ENCODE results near the gene PCTP. TPM values are rescaled to one million over a fixed set of nuclear protein-coding genes. Genes with fewer than 3 reads are reported as not detected.

Gene PCTP
- total and polyA plus RNA-seq, 12 donors: 7.2 to 31.7 (median 13.1) TPM

DNA sequence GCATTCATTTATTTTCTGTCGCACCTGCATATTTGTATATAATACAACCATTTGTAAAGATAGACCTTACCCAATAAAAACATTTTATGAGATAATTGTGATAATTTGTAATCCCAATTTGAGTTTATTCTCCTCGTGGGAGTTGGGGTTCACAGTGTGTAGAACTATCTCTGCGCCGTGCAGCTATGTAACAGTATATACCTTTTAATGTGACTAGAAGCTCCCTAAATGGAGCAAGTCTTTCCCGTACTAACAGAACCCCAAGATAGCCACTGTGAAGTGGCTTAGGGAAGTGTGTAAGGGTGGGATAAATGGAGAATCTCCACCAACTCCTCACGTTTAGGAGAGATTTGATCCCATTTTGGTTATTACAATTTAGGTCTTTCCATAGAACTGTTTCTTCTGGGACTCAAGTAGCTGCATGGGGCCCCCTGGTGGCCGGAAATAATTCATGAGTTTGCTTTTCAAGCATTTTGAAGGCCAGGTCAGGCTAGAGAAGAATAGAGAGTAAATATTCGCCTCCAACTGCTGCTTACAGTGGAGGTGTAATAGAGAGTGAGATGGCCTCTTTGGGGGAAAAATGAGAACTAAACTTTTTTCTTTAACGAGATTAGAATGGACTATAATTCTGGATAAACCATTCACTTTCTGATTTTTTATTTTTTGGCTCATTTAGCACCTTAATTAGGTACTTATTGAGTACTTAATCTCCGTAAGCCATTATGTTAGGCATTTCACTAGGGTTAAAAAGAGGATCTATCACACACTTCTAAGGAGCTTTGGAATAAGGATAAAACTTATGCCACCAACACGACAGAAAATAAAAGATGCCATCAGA, 32.7 kb upstream of the PCTP start:
- TF ChIP-seq POLR2A (IDR thresholded peaks at IDR 0.05) (no peak), CTCF (IDR thresholded peaks at IDR 0.05) (peak; percentile 68 to 93 (median 79))
- DNase-seq: peak; percentile 81 to 97 (median 90)
- intact Hi-C loops (cut with DNase I): loop anchor here (5.0 to 10.0 kb wide), 2 partner anchors 191 to 193 kb away; no protein-coding TSS in a partner anchor
- Histone ChIP-seq H3K36me3 (replicated peaks in 1 of 2) (no peaks in the 10 kb centered on the region), H3K27ac (no peak overlapping the region), H3K27me3 (no peaks in the 10 kb centered on the region), H3K9me3 (replicated peaks in 1 of 3) (no peaks in the 10 kb centered on the region), H3K4me3 (no peak overlapping the region), H3K4me1 (replicated peaks in 1 of 2) (no peaks in the 10 kb centered on the region)
- WGBS, 4 donors: 49 to 53% (median 50%) methylated on average over 11 of the region's 11 CpGs

- DNase-seq: no peak
- Histone ChIP-seq H3K4me3 (no peak overlapping the region), H3K27ac (no peak overlapping the region), H3K4me1 (replicated peaks in 1 of 2) (peaks cover 0 to 3% of the 10 kb centered on the region in 2 donors), H3K27me3 (no peaks in the 10 kb centered on the region), H3K9me3 (replicated peaks in 1 of 3) (no peaks in the 10 kb centered on the region), H3K36me3 (replicated peaks in 1 of 2) (no peaks in the 10 kb centered on the region)
- intact Hi-C loops (cut with DNase I): loop anchor here in 1 of 2 donors (5.0 kb wide), 1 partner anchor 46 kb away; no protein-coding TSS in a partner anchor
- 78 to 96% (median 93%) methylated on average over 6 of the region's 6 CpGs for WGBS, 4 donors
- TF ChIP-seq CTCF (IDR thresholded peaks at IDR 0.05) (no peak), POLR2A (IDR thresholded peaks at IDR 0.05) (no peak)
Observed at GRCh38 chr17:55720919-55721836, 29.7 kb upstream of the PCTP start.

DNA sequence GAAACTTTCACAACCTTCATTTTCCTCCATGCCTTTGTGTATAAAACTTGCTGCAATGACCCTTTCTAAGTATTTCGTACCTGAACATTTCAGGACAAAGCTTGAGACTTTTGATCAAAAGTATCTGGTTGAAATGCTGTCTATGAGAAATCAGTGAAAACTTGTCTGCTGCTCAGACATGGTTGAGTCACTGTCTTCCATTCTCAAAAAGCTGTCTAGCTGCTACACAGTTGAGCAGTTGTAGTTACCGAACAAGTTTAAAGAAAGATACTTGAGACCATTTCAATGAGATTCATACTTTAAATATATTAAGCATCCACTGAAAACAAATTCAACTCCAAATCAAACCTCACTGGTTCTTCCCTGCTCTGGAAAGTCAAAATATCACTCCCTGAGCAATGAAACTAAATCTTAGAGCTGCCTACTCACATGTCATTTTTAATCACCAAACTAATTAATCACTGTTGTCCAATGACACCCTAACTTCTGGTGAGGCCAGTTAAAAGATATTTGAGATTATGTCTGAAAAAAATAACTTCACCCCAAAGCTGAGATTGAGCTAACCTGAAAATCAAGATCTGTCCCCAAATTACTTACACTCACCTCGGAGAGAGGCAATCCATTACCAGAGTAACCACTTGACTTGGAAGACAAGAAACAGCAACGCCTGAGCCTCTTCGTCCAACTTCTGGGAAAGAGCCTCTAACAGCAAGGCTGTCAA, 28.7 kb upstream of the PCTP start:
- intact Hi-C loops (cut with DNase I): loop anchor here in 1 of 2 donors (5.0 kb wide), 1 partner anchor 45 kb away; no protein-coding TSS in a partner anchor
- H3K4me1 ChIP-seq (replicated peaks in 1 of 2): peaks cover 8 to 13% of the 10 kb centered on the region in 2 donors
- H3K9me3 ChIP-seq (replicated peaks in 1 of 3): no peaks in the 10 kb centered on the region
- peak overlapping the region in 4 of 5 donors; percentile 6 to 68 (median 54) for H3K27ac ChIP-seq
- DNase-seq: no peak
- 38 to 51% (median 48%) methylated on average over 5 of the region's 5 CpGs for WGBS, 4 donors
- TF ChIP-seq CTCF (IDR thresholded peaks at IDR 0.05) (no peak), POLR2A (IDR thresholded peaks at IDR 0.05) (no peak)
- no peaks in the 10 kb centered on the region for H3K27me3 ChIP-seq
- H3K36me3 ChIP-seq (replicated peaks in 1 of 2): no peaks in the 10 kb centered on the region
- H3K4me3 ChIP-seq: peak overlapping the region in 1 of 4 donors; percentile 12
